K562 (cell line): Measurements from ENCODE around the gene CCDC50. TPM values are rescaled to one million over a fixed set of nuclear protein-coding genes. Genes with fewer than 3 reads are reported as not detected.

Source experiments
- ATAC-seq: fragments of 200-7000 bp; cut with Tn5 transposase; 3 replicates; pipeline ENCODE4 v1.9.1; 2020; ENCODE audit warnings: moderate library complexity
- BruUV-seq: library from RNA; stranded (reverse); fragments of 400-500 nt; replicated peaks from 2 replicates; lab custom pipeline; 2021; lab: Mats Ljungman, UMichigan
- CTCF ChIA-PET: fragments of 300-600 bp; formaldehyde crosslinking; extraction: SDS; loops from one replicate; lab custom pipeline; 2021; ENCODE audit warnings: low intra/inter-chr PET ratio; lab: Yijun Ruan, JAX
- POLR2A ChIA-PET: fragments of 300-600, 350-650 bp; sonication (Branson Sonifier 250); formaldehyde crosslinking; extraction: SDS; loops from one replicate; lab custom pipeline; 2021; ENCODE audit warnings: antibody characterized with exemption, inconsistent platforms; lab: Yijun Ruan, JAX
- DNase-seq, 4 experiments: peaks; one replicate each; pipeline versions ENCODE4 v3.0.0 to v3.0.0-alpha.2; 2011 to 2018; ENCODE audit warnings: low spot score in 3 of 4, mixed read lengths in 3 of 4; ENCODE audit errors: extremely low read depth in 1 of 4
- FAIRE-seq: peaks from 2 replicates; lab custom pipeline; 2011; peaks lifted over from hg19 to GRCh38; lab: Jason Lieb, UNC
- H2AFZ ChIP-seq: 2 replicates; pipeline ENCODE4 v1.6.0; 2011; ENCODE audit warnings: low read depth, low read length, control low read depth, inconsistent platforms
- H3K27ac ChIP-seq: fragments of 200-600 bp; 3 replicates; pipeline ENCODE4 v1.8.0; 2011; ENCODE audit warnings: low read depth, mild to moderate bottlenecking, control low read depth, inconsistent platforms, low read length, moderate library complexity, mixed read lengths; ENCODE audit errors: extremely low read depth
- H3K27me3 ChIP-seq, 2 experiments: fragments of 300-600 bp in 1 of 2; 2 replicates in 1 of 2; 3 replicates in 1 of 2; pipeline versions ENCODE4 v1.6.0 to v1.8.0; 2011; ENCODE audit warnings: inconsistent platforms in 2 of 2, low read length in 2 of 2, mild to moderate bottlenecking in 1 of 2, mixed read lengths in 1 of 2, moderate library complexity in 1 of 2; ENCODE audit not compliant: control insufficient read depth in 2 of 2, insufficient read depth in 2 of 2
- H3K36me3 ChIP-seq: fragments of 300-600 bp; 3 replicates; pipeline ENCODE4 v1.8.0; 2011; ENCODE audit warnings: mild to moderate bottlenecking, low read length, inconsistent platforms; ENCODE audit not compliant: control insufficient read depth, insufficient read depth
- H3K4me1 ChIP-seq, 2 experiments: fragments of 200-600 bp in 1 of 2; replicated peaks in 1 of 2; 2 replicates in 1 of 2; 3 replicates in 1 of 2; pipeline versions ENCODE4 v1.5.1 to v1.8.0; 2011; ENCODE audit warnings: inconsistent platforms in 2 of 2, low read length in 2 of 2, mild to moderate bottlenecking in 1 of 2, mixed read lengths in 1 of 2, moderate library complexity in 1 of 2; ENCODE audit not compliant: control insufficient read depth in 2 of 2, insufficient read depth in 2 of 2
- H3K4me2 ChIP-seq: 2 replicates; pipeline ENCODE4 v1.6.1; 2011; ENCODE audit warnings: low read length, control low read depth, inconsistent platforms, mixed read lengths; ENCODE audit not compliant: insufficient read depth
- H3K4me3 ChIP-seq: fragments of 200-600 bp; sonication (generic), shearing (Covaris generic); 2 replicates; pipeline ENCODE4 v1.5.1; 2016; ENCODE audit warnings: control low read depth, inconsistent platforms
- H3K79me2 ChIP-seq: fragments of 200-600 bp; 3 replicates; pipeline ENCODE4 v1.8.0; 2011; ENCODE audit warnings: low read length, inconsistent platforms; ENCODE audit not compliant: control insufficient read depth, insufficient read depth
- H3K9ac ChIP-seq, 2 experiments: 2 replicates each; pipeline versions ENCODE4 v1.6.0 to v1.6.1; 2011; ENCODE audit warnings: low read depth in 2 of 2, low read length in 2 of 2, control low read depth in 1 of 2, inconsistent platforms in 1 of 2, mild to moderate bottlenecking in 1 of 2, mixed read lengths in 1 of 2; ENCODE audit not compliant: insufficient read depth in 1 of 2
- H3K9me1 ChIP-seq: one replicate; pipeline ENCODE4 v1.6.0; 2011; ENCODE audit warnings: inconsistent platforms, mild to moderate bottlenecking, low read length, moderate library complexity; ENCODE audit not compliant: control insufficient read depth, insufficient read depth
- H3K9me3 ChIP-seq: replicated peaks from 2 replicates; pipeline ENCODE4 v1.5.1; 2011; ENCODE audit warnings: low read depth, low read length, inconsistent platforms; ENCODE audit not compliant: control insufficient read depth, insufficient read depth
- H4K20me1 ChIP-seq: replicated peaks from 2 replicates; pipeline ENCODE4 v1.6.1; 2011; ENCODE audit warnings: low read length, inconsistent platforms, mixed read lengths; ENCODE audit not compliant: control insufficient read depth, insufficient read depth
- ATF6 ChIP-seq: sonication (generic); formaldehyde crosslinking; IDR thresholded peaks from 2 replicates; pipeline ENCODE4 v1.4.0; 2020; ENCODE audit warnings: mild to moderate bottlenecking, missing genetic modification reagents
- GATA2 ChIP-seq: sonication (generic); formaldehyde crosslinking; IDR thresholded peaks from 2 replicates; pipeline ENCODE4 v1.4.0; 2020; ENCODE audit warnings: mild to moderate bottlenecking, missing genetic modification reagents
- KHSRP ChIP-seq: fragments of 450-650 bp; IDR thresholded peaks from 2 replicates; pipeline ENCODE4 v1.6.1; 2017
- NKRF ChIP-seq: fragments of 450-650 bp; IDR thresholded peaks from 2 replicates; pipeline ENCODE4 v1.6.1; 2016; ENCODE audit warnings: borderline replicate concordance
- PHF20 ChIP-seq: fragments of 450-650 bp; IDR thresholded peaks from 2 replicates; pipeline ENCODE4 v1.6.1; 2018; ENCODE audit not compliant: partially characterized antibody
- ZBTB12 ChIP-seq: fragments of 250-450 bp; sonication (Bioruptor Pico); IDR thresholded peaks from 2 replicates; pipeline ENCODE4 v1.4.0; 2020
- ZNF134 ChIP-seq: fragments of 250-450 bp; sonication (Bioruptor Pico); conservative IDR thresholded peaks from 2 replicates; pipeline ENCODE4 v1.4.0; 2020
- ZNF217 ChIP-seq: sonication (generic); formaldehyde crosslinking; IDR thresholded peaks from 2 replicates; pipeline ENCODE4 v1.8.0; 2022; ENCODE audit warnings: mild to moderate bottlenecking, missing genetic modification reagents
- ZNF584 ChIP-seq: fragments of 200-800 bp; sonication (Bioruptor generic); IDR thresholded peaks from 2 replicates; pipeline ENCODE4 v1.6.1; 2016; ENCODE audit warnings: low read depth, mild to moderate bottlenecking, missing genetic modification characterization, missing compliant biosample characterization
- ZNF586 ChIP-seq: fragments of 450-650 bp; formaldehyde crosslinking; conservative IDR thresholded peaks from 2 replicates; pipeline ENCODE4 v1.4.0; 2020; ENCODE audit warnings: mild to moderate bottlenecking, moderate library complexity
- ZZZ3 ChIP-seq: fragments of 450-650 bp; IDR thresholded peaks from 2 replicates; pipeline ENCODE4 v1.6.1; 2016; ENCODE audit warnings: antibody characterized with exemption, mild to moderate bottlenecking, moderate library complexity
- WGBS: fragments of 100-300 bp; shearing (Covaris generic); methylation state at CpG from one replicate; pipeline ENCODE4 v1.1.6; 2016; ENCODE audit warnings: low coverage, mixed read lengths; ENCODE audit not compliant: insufficient coverage; ENCODE audit errors: missing lambda C conversion rate; 5-methylcytosine and 5-hydroxymethylcytosine counted together
- in situ Hi-C: fragments of 300-500 bp; cut with MboI; formaldehyde crosslinking; loops from 4 replicates; pipeline ENCODE4 v1.15.0; 2018; ENCODE audit warnings: inconsistent platforms, mixed read lengths
- intact Hi-C: fragments of 100-400 bp; cut with micrococcal nuclease; formaldehyde crosslinking; loops from 2 replicates; pipeline ENCODE4 v1.14.2; 2022
- polyA plus RNA-seq, 8 experiments: library from polyadenylated mRNA; depleted of rRNA in 4 of 8; stranded (reverse) in 5 of 8; unstranded in 3 of 8; fragments of >200 nt; fragmentation: Nextera tagmentation in 2 of 8; fragmentation: Illumina TruSeq in 1 of 8; extraction: Ambion mirVana in 2 of 8; extraction: Trizol in 1 of 8; gene quantifications; 2 replicates each; pipeline versions ENCODE4 v1.2.1 to v1.2.3, GENCODE V29; 2011 to 2014; ENCODE audit warnings: inconsistent platforms in 1 of 8, missing spikeins in 1 of 8
- total RNA-seq, 7 experiments: library from RNA; depleted of rRNA in 6 of 7; stranded (reverse); fragments of >200 nt in 6 of 7; fragmentation: Illumina TruSeq in 2 of 7; extraction: Trizol in 2 of 7; gene quantifications; 2 replicates each; pipeline versions ENCODE4 v1.2.1 to v1.2.3, GENCODE V29; 2011 to 2021; ENCODE audit warnings: low replicate concordance in 1 of 7
- TF ChIP-seq, protein P1 (sequence below): sonication (generic); formaldehyde crosslinking; IDR thresholded peaks from 2 replicates; pipeline ENCODE4 v1.5.0; 2020; ENCODE audit warnings: missing genetic modification reagents

Gene CCDC50
- total and polyA plus RNA-seq, 9 of the 15 experiments (the other 6 are each of a cell fraction or from before 2014, with no cell fraction given): 8.4 to 63.4 (median 40.4) TPM

GRCh38 chr3:191409791-191410359, 80.7 kb downstream of the CCDC50 start (continued):
- TF ChIP-seq ZBTB12 (CRISPR knock-in tag) (no peak), ATF6 (CRISPR knock-in tag) (no peak), ZNF584 (no peak)

GRCh38 chr3:191412759-191413158, 83.6 kb downstream of the CCDC50 start:
- H4K20me1 ChIP-seq: no peaks in the 10 kb centered on the region
- in situ Hi-C loops: loop anchor here (10.0 kb wide), 1 partner anchor 1032 kb away; no protein-coding TSS in a partner anchor
- no TSS peak for BruUV-seq
- ATAC-seq: no peak
- DNase-seq: no peak
- WGBS: 0% methylated on average over 1 of the region's 1 CpG
- H3K9me3 ChIP-seq: 0 out of 2 replicates have a peak, but pooled peaks cover 2% of the 10 kb centered on the region
- H3K27me3 ChIP-seq: no peaks in the 10 kb centered on the region
- no peak overlapping the region for H3K4me2 ChIP-seq
- no peak for FAIRE-seq
- H3K4me3 ChIP-seq: no peak overlapping the region
- intact Hi-C loops: loop anchor here (10.0 kb wide), 1 partner anchor 622 kb away; no protein-coding TSS in a partner anchor
- no peaks in the 10 kb centered on the region for H3K79me2 ChIP-seq
- H3K36me3 ChIP-seq: no peaks in the 10 kb centered on the region
- H3K27ac ChIP-seq: no peak overlapping the region
- H3K9me1 ChIP-seq: no peaks in the 10 kb centered on the region
- no peaks in the 10 kb centered on the region for H3K4me1 ChIP-seq
- POLR2A ChIA-PET: no interaction called here
- CTCF ChIA-PET: no interaction called here
- H2AFZ ChIP-seq: no peak overlapping the region
- H3K9ac ChIP-seq: no peak overlapping the region
- TF ChIP-seq, protein P1, sequence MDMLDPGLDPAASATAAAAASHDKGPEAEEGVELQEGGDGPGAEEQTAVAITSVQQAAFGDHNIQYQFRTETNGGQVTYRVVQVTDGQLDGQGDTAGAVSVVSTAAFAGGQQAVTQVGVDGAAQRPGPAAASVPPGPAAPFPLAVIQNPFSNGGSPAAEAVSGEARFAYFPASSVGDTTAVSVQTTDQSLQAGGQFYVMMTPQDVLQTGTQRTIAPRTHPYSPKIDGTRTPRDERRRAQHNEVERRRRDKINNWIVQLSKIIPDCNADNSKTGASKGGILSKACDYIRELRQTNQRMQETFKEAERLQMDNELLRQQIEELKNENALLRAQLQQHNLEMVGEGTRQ (CRISPR knock-in tag): no peak
- no peak for TF ChIP-seq ZNF134
- TF ChIP-seq KHSRP: no peak
- no peak for TF ChIP-seq ZNF217 (CRISPR knock-in tag)
- TF ChIP-seq ZNF586 (CRISPR knock-in tag): no peak
- TF ChIP-seq ZZZ3: no peak
- TF ChIP-seq NKRF: no peak
- TF ChIP-seq GATA2 (CRISPR knock-in tag): no peak
- TF ChIP-seq PHF20: no peak
